NK-92 (cell line): Measurements from ENCODE around the gene YIPF1.
A peak's percentile ranks its signal among the peaks of the same experiment; 100 is the strongest.
"Not testable (repeated sequence)": the region's sequence is repeated elsewhere in the genome, so short reads cannot be mapped to it uniquely, and the experiment has no call there.

Experiments used
- DNase-seq: peaks from one replicate; lab custom pipeline; 2025; ENCODE audit not compliant: unreplicated experiment; lab: John Stamatoyannopoulos, UW

Gene YIPF1

DNA sequence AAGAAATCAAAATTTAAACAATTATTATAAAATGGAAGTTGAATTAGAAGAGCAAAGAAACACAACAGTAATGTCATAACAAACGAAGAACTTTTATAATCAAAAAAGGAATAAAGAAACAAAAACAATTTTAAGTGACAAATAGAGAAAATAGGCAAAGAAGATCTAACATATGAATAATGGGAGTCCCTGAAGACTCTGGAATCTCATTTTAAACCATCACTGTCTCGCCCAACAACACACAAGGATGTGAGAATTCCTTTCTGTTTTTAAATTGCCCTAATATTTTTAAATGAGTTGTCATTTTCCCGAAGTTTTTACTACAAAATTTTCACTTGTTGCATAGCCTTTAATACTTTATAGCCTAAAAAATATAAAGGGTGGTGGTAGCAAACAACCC is 47.2 kb downstream of the YIPF1 start:
- no peak for DNase-seq

GRCh38 chr1:53838654-53838974 is 51.0 kb downstream of the YIPF1 start:
- no peak for DNase-seq

DNA sequence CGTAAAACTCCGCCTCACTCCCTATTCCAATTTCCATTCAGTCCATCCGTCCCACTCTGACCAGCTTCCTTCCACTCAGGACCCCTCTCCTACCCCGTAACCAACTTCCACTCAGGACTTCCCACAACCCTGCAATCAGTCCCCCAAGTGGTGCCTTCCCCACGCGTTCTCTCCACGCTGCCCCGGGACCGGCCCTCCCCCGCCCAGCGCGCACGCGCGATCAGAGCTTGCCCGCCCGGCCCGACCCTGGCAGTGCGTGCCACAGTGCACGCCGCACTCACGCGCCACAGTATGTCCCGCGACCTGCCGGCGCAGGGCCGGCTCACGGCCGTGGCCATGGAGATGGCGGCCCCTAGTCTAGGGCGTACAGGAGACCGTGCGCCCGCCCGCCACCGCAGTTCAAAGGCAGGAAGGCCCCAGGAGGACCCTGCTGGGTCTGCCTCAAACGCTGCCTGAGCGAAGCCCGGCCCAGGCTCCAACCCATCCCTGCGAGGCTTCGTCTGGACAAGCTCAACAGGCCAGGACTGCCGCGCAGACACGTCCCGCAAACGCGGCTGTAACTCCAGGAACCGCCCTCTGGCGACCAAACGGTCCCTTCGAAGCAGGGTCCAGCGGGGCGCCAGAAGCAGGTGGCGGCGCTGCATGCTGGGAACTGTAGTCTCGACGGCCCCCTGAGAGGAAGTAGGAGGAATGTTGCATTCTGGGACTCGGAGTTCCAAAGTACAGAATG is 51.5 kb downstream of the YIPF1 start, which contains the start of gene NDC1:
Gene NDC1, minus strand, starts transcription at position 373 of the 730 bp plus-strand sequence. Its CDS starts 35 bp downstream, at position 338.
- DNase-seq = peak; percentile 29

GRCh38 chr1:53837646-53837923 is 52.0 kb downstream of the YIPF1 start:
- no peak for DNase-seq

GRCh38 chr1:53835491-53835890 is 54.1 kb downstream of the YIPF1 start:
- no peak for DNase-seq

- DNase-seq = no peak
Measured at GRCh38 chr1:53834776-53835175, 54.8 kb downstream of the YIPF1 start.

DNA sequence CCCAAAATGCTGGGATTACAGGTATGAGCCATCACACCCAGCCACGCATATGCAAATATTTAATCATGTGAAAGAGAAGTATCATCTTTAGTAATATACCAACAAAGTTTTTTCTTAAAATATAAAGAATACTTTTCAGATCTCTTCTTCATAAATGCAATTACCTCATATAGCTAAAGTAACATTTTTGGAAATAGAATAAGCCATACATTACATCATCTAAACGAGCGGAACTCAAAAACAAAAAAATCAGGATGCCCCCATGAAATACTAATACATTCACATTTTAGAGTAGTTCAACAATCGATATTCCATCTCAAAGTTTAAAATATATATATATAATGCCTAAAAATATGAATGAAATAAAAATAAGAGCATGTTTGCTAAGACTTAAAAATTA is 56.2 kb downstream of the YIPF1 start:
- DNase-seq = no peak

DNA sequence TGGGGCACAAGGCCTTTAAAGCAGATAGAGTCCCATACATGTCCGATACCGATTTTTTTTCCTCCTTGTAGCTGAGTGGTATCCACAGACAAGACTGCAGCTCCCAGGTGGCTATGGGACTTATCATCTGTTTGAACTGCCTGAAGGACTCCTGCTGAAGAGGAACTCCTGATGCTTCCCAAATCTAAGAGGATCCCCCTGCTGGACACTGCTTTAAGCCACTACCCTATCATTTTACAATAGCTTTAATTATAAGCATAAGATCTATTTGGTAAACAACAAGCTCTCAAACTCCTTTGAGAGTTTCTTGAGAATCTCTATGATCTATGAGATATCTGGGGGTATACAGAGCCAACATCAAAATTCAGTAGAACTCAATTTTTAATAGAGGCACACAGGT is 63.2 kb downstream of the YIPF1 start:
- no peak for DNase-seq

DNA sequence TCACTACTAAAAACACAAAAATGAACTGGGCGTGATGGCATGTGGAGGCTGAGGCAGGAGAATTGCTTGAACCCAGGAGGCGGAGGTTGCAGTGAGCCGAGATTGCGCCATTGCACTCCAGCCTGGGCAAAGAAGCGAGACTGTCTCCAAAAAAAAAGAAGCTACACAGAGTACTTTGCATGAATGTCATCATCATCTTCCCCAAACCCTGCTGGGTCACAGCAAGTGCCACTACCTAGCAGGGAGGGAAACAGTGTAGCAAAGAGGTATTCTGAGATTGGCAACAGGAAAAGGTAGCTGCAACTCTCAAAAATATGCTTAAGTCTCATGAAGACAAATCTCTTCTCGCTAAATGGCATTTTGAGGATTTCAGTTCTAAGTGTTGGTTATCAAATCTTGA is 64.3 kb downstream of the YIPF1 start:
- no peak for DNase-seq

- no peak for DNase-seq
Measured at GRCh38 chr1:53822931-53823330, 66.7 kb downstream of the YIPF1 start.

DNA sequence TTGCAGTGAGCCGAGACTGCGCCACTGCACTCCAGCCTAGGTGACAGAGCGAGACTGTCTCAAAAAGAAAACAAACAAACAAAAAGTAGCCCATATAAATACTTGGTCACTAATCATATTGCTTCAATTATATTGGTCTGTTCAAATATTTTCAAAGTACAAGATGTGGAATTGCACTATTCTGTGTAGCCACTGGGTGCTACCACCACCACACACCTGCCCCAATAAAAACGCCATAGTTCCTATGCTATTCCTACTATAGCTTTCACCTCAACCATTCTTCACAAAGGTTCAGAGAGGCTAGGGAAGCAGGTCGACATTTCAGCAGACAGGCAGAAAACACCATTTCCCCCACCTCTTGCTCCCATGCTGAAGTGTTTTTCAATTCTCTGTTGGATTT is 68.2 kb downstream of the YIPF1 start:
- DNase-seq = no peak

DNA sequence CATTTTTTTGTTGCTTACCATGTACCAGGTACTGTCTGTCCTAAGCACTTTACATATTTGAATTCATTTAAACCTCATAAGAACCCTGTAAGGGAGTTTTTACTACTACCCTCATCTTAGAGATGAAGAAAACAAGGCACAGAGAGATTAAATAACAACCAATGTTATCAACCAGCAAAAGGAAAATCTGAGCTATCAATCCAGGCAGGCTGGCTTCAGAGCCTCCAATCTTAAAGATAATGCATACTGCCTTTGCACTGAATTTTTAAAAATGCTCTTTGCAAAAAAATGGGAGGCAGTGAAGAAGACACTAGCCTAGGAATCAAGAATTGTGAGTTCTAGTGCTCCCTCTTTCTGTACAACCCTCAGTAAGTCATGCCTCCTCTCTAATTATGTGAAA is 70.2 kb downstream of the YIPF1 start:
- no peak for DNase-seq

- DNase-seq = not testable (repeated sequence)
Measured at GRCh38 chr1:53816584-53816983, 73.0 kb downstream of the YIPF1 start.

GRCh38 chr1:53815484-53815883 is 74.1 kb downstream of the YIPF1 start:
- not testable (repeated sequence) for DNase-seq

- DNase-seq = no peak
Measured at GRCh38 chr1:53811414-53811851, 78.2 kb downstream of the YIPF1 start.

GRCh38 chr1:53810497-53810896 is 79.1 kb downstream of the YIPF1 start:
- DNase-seq = no peak

- DNase-seq = no peak
Measured at GRCh38 chr1:53810007-53810406, 79.6 kb downstream of the YIPF1 start.

- no peak for DNase-seq
Measured at GRCh38 chr1:53807916-53808315, 81.7 kb downstream of the YIPF1 start.

DNA sequence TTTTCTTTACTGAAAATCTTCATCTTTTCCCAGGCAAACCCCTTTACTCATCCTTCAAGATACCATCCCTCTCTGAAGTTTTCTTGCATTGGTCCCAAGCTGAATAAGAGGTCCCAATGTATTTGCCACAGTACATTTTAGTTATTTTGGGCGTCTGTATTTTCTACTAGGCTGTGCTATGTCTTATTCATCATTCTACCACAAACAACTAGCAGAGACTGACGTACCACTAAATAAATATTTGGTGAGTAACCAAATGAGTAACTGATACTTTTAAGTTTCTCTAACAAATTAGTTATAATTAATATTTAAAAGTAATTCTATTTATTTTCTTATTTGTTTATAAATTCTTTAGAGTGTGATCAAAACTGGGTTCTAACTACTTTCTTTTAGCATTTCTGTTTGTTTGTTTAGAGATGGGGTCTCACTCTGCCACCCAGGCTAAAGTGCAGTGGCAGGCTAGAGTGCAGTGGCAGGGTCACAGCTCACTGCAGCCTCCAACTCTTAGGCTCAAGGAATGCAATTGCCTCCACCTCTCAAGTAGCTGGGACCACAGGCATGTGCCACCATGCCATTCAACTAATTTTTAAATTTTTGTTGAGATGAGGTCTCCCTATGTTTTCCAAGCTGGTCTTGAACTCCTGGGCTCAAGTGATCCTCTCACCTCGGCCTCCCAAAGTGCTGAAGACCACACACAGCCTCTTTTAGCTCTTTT is 84.6 kb downstream of the YIPF1 start:
- DNase-seq = no peak

- DNase-seq = no peak
Measured at GRCh38 chr1:53804181-53804580, 85.4 kb downstream of the YIPF1 start.
